ENCODE data around the gene PTPRN2.

Gene PTPRN2

GRCh38 chr7:157617401-157617800 is 970.2 kb downstream of the PTPRN2 start:
- DNase-seq (ENCODE audit: low spot score) = no peak
- in situ Hi-C loops (cut with MboI; ENCODE audit: low sequenced_read_pairs, unreplicated experiment) = no loop called here
- TF ChIP-seq CTCF (IDR thresholded peaks at IDR 0.05; ENCODE audit: borderline replicate concordance, control extremely low read depth, extremely low read depth, insufficient read depth, missing control alignments) = no peak

- in situ Hi-C loops (cut with MboI; ENCODE audit: low sequenced_read_pairs, unreplicated experiment) = no loop called here
- no peak for DNase-seq (ENCODE audit: low spot score)
- no peak for TF ChIP-seq CTCF (IDR thresholded peaks at IDR 0.05; ENCODE audit: borderline replicate concordance, control extremely low read depth, extremely low read depth, insufficient read depth, missing control alignments)
Measured at GRCh38 chr7:157616931-157617330, 970.7 kb downstream of the PTPRN2 start.

GRCh38 chr7:157616426-157616825 is 971.2 kb downstream of the PTPRN2 start:
- no peak for TF ChIP-seq CTCF (IDR thresholded peaks at IDR 0.05; ENCODE audit: borderline replicate concordance, control extremely low read depth, extremely low read depth, insufficient read depth, missing control alignments)
- in situ Hi-C loops (cut with MboI; ENCODE audit: low sequenced_read_pairs, unreplicated experiment) = no loop called here
- no peak for DNase-seq (ENCODE audit: low spot score)

GRCh38 chr7:157615852-157616251 is 971.8 kb downstream of the PTPRN2 start:
- TF ChIP-seq CTCF (IDR thresholded peaks at IDR 0.05; ENCODE audit: borderline replicate concordance, control extremely low read depth, extremely low read depth, insufficient read depth, missing control alignments) = no peak
- no peak for DNase-seq (ENCODE audit: low spot score)
- in situ Hi-C loops (cut with MboI; ENCODE audit: low sequenced_read_pairs, unreplicated experiment) = no loop called here

GRCh38 chr7:157615101-157615817 is 972.4 kb downstream of the PTPRN2 start:
- no peak for DNase-seq (ENCODE audit: low spot score)
- TF ChIP-seq CTCF (IDR thresholded peaks at IDR 0.05; ENCODE audit: borderline replicate concordance, control extremely low read depth, extremely low read depth, insufficient read depth, missing control alignments) = no peak
- in situ Hi-C loops (cut with MboI; ENCODE audit: low sequenced_read_pairs, unreplicated experiment) = no loop called here

GRCh38 chr7:157614457-157615020 is 973.1 kb downstream of the PTPRN2 start:
- no peak for TF ChIP-seq CTCF (IDR thresholded peaks at IDR 0.05; ENCODE audit: borderline replicate concordance, control extremely low read depth, extremely low read depth, insufficient read depth, missing control alignments)
- no peak for DNase-seq (ENCODE audit: low spot score)
- in situ Hi-C loops (cut with MboI; ENCODE audit: low sequenced_read_pairs, unreplicated experiment) = no loop called here
